Measurements from ENCODE around the gene PLEKHG2. TPM values are rescaled to one million over a fixed set of nuclear protein-coding genes. Genes with fewer than 3 reads are reported as not detected.

The PLEKHG2 gene
- polyA plus RNA-seq, 4 donors, result 1.9 to 13.2 (median 6.3) TPM

- Histone ChIP-seq H3K4me1 (ENCODE audit: control insufficient read depth in 3 of 3, insufficient read depth in 2 of 3, low read depth in 1 of 3, low read length in 2 of 3) (peaks cover 4 to 46% (median 6%) of the 10 kb centered on the region in 3 donors), H3K9me3 (ENCODE audit: control insufficient read depth in 2 of 2, insufficient read depth in 1 of 2, low read depth in 1 of 2, low read length in 1 of 2) (no peaks in the 10 kb centered on the region), H3K36me3 (ENCODE audit: control insufficient read depth in 3 of 3, insufficient read depth in 2 of 3, low read depth in 1 of 3, low read length in 3 of 3) (peaks cover 5 to 23% (median 10%) of the 10 kb centered on the region in 3 donors), H3K27ac (ENCODE audit: low read depth in 1 of 3, low read length in 2 of 3) (peak overlapping the region; percentile 96 to 100 (median 97)), H3K4me3 (ENCODE audit: low read depth in 1 of 3, low read length in 3 of 3) (peak overlapping the region; percentile 99), H3K27me3 (ENCODE audit: control insufficient read depth in 3 of 3, insufficient read depth in 3 of 3, low read length in 3 of 3) (peaks cover 0 to 3% (median 0%) of the 10 kb centered on the region in 3 donors)
- FAIRE-seq (no peak), DNase-seq (peak; percentile 69 to 72)
- 2 to 9% (median 2%) methylated on average over 33 to 40 of the region's 40 CpGs for WGBS, 3 donors
Measured at GRCh38 chr19:39407660-39408391, 4.6 kb upstream of the PLEKHG2 start.

- Histone ChIP-seq H3K9me3 (ENCODE audit: control insufficient read depth in 2 of 2, insufficient read depth in 1 of 2, low read depth in 1 of 2, low read length in 1 of 2) (no peaks in the 10 kb centered on the region), H3K27me3 (ENCODE audit: control insufficient read depth in 3 of 3, insufficient read depth in 3 of 3, low read length in 3 of 3) (peaks cover 0 to 6% (median 0%) of the 10 kb centered on the region in 3 donors), H3K27ac (ENCODE audit: low read depth in 1 of 3, low read length in 2 of 3) (peak overlapping the region; percentile 96 to 100 (median 97)), H3K4me1 (ENCODE audit: control insufficient read depth in 3 of 3, insufficient read depth in 2 of 3, low read depth in 1 of 3, low read length in 2 of 3) (peaks cover 0 to 38% (median 6%) of the 10 kb centered on the region in 3 donors), H3K4me3 (ENCODE audit: low read depth in 1 of 3, low read length in 3 of 3) (peak overlapping the region; percentile 99), H3K36me3 (ENCODE audit: control insufficient read depth in 3 of 3, insufficient read depth in 2 of 3, low read depth in 1 of 3, low read length in 3 of 3) (peaks cover 5 to 23% (median 10%) of the 10 kb centered on the region in 3 donors)
- DNase-seq (peak; percentile 64 to 66), FAIRE-seq (no peak)
- 4 to 16% (median 7%) methylated on average over 20 of the region's 20 CpGs for WGBS, 3 donors
Measured at GRCh38 chr19:39408392-39409207, 3.9 kb upstream of the PLEKHG2 start.

- FAIRE-seq, result no peak
Measured at GRCh38 chr19:39409208-39410016, 3.1 kb upstream of the PLEKHG2 start.

GRCh38 chr19:39410017-39410830 lies 2.2 kb upstream of the PLEKHG2 start:
- H3K27me3 ChIP-seq (ENCODE audit: control insufficient read depth in 3 of 3, insufficient read depth in 3 of 3, low read length in 3 of 3), result peaks cover 0 to 6% (median 0%) of the 10 kb centered on the region in 3 donors
- FAIRE-seq (no peak), DNase-seq (peak; percentile 90 to 92)
- H3K4me1 ChIP-seq (ENCODE audit: control insufficient read depth in 3 of 3, insufficient read depth in 2 of 3, low read depth in 1 of 3, low read length in 2 of 3), result peaks cover 0 to 33% (median under 1%) of the 10 kb centered on the region in 3 donors
- H3K36me3 ChIP-seq (ENCODE audit: control insufficient read depth in 3 of 3, insufficient read depth in 2 of 3, low read depth in 1 of 3, low read length in 3 of 3), result peaks cover 5 to 27% (median 10%) of the 10 kb centered on the region in 3 donors
- H3K9me3 ChIP-seq (ENCODE audit: control insufficient read depth in 2 of 2, insufficient read depth in 1 of 2, low read depth in 1 of 2, low read length in 1 of 2), result no peaks in the 10 kb centered on the region
- peak overlapping the region; percentile 96 to 100 (median 99) for H3K27ac ChIP-seq (ENCODE audit: low read depth in 1 of 3, low read length in 2 of 3)
- 1 to 2% (median 1%) methylated on average over 33 to 35 of the region's 35 CpGs for WGBS, 3 donors
- H3K4me3 ChIP-seq (ENCODE audit: low read depth in 1 of 3, low read length in 3 of 3), result peak overlapping the region; percentile 71 to 99 (median 99)

More at GRCh38 chr19:39409208-39410016, 3.1 kb upstream of the PLEKHG2 start:
- Histone ChIP-seq H3K27ac (ENCODE audit: low read depth in 1 of 3, low read length in 2 of 3) (peak overlapping the region; percentile 96 to 100 (median 99)), H3K4me1 (ENCODE audit: control insufficient read depth in 3 of 3, insufficient read depth in 2 of 3, low read depth in 1 of 3, low read length in 2 of 3) (peaks cover 0 to 39% (median 6%) of the 10 kb centered on the region in 3 donors), H3K9me3 (ENCODE audit: control insufficient read depth in 2 of 2, insufficient read depth in 1 of 2, low read depth in 1 of 2, low read length in 1 of 2) (no peaks in the 10 kb centered on the region), H3K4me3 (ENCODE audit: low read depth in 1 of 3, low read length in 3 of 3) (peak overlapping the region; percentile 71 to 99 (median 99)), H3K36me3 (ENCODE audit: control insufficient read depth in 3 of 3, insufficient read depth in 2 of 3, low read depth in 1 of 3, low read length in 3 of 3) (peaks cover 5 to 23% (median 10%) of the 10 kb centered on the region in 3 donors), H3K27me3 (ENCODE audit: control insufficient read depth in 3 of 3, insufficient read depth in 3 of 3, low read length in 3 of 3) (peaks cover 0 to 6% (median 0%) of the 10 kb centered on the region in 3 donors)
- 1% methylated on average over 40 to 52 of the region's 52 CpGs for WGBS, 3 donors
- DNase-seq, result peak; percentile 96 to 97

- 13 to 38% (median 23%) methylated on average over 1 of the region's 1 CpG for WGBS, 3 donors
- H3K27ac ChIP-seq (ENCODE audit: low read depth in 1 of 3, low read length in 2 of 3), result peak overlapping the region; percentile 96 to 100 (median 99)
- H3K36me3 ChIP-seq (ENCODE audit: control insufficient read depth in 3 of 3, insufficient read depth in 2 of 3, low read depth in 1 of 3, low read length in 3 of 3), result peaks cover 5 to 31% (median 10%) of the 10 kb centered on the region in 3 donors
- no peak for FAIRE-seq
- no peak for DNase-seq
- H3K9me3 ChIP-seq (ENCODE audit: control insufficient read depth in 2 of 2, insufficient read depth in 1 of 2, low read depth in 1 of 2, low read length in 1 of 2), result no peaks in the 10 kb centered on the region
- peak overlapping the region in 2 of 3 donors; percentile 99 for H3K4me3 ChIP-seq (ENCODE audit: low read depth in 1 of 3, low read length in 3 of 3)
- peaks cover 0 to 28% (median 0%) of the 10 kb centered on the region in 3 donors for H3K4me1 ChIP-seq (ENCODE audit: control insufficient read depth in 3 of 3, insufficient read depth in 2 of 3, low read depth in 1 of 3, low read length in 2 of 3)
- H3K27me3 ChIP-seq (ENCODE audit: control insufficient read depth in 3 of 3, insufficient read depth in 3 of 3, low read length in 3 of 3), result peaks cover 0 to 6% (median 0%) of the 10 kb centered on the region in 3 donors
Measured at GRCh38 chr19:39410831-39411080, 1.7 kb upstream of the PLEKHG2 start.

- Histone ChIP-seq H3K4me3 (ENCODE audit: low read depth in 1 of 3, low read length in 3 of 3) (peak overlapping the region in 2 of 3 donors; percentile 99), H3K27ac (ENCODE audit: low read depth in 1 of 3, low read length in 2 of 3) (peak overlapping the region; percentile 96 to 100 (median 99)), H3K4me1 (ENCODE audit: control insufficient read depth in 3 of 3, insufficient read depth in 2 of 3, low read depth in 1 of 3, low read length in 2 of 3) (peaks cover 0 to 23% (median 0%) of the 10 kb centered on the region in 3 donors), H3K27me3 (ENCODE audit: control insufficient read depth in 3 of 3, insufficient read depth in 3 of 3, low read length in 3 of 3) (peaks cover 0 to 6% (median 0%) of the 10 kb centered on the region in 3 donors), H3K9me3 (ENCODE audit: control insufficient read depth in 2 of 2, insufficient read depth in 1 of 2, low read depth in 1 of 2, low read length in 1 of 2) (no peaks in the 10 kb centered on the region), H3K36me3 (ENCODE audit: control insufficient read depth in 3 of 3, insufficient read depth in 2 of 3, low read depth in 1 of 3, low read length in 3 of 3) (peaks cover 5 to 36% (median 10%) of the 10 kb centered on the region in 3 donors)
- DNase-seq (peak; percentile 94), FAIRE-seq (no peak)
- 4 to 13% (median 4%) methylated on average over 9 of the region's 9 CpGs for WGBS, 3 donors
Measured at GRCh38 chr19:39411081-39411831, 1.2 kb upstream of the PLEKHG2 start.

- no peak for FAIRE-seq
- peak; percentile 95 to 96 for DNase-seq
- Histone ChIP-seq H3K4me1 (ENCODE audit: control insufficient read depth in 3 of 3, insufficient read depth in 2 of 3, low read depth in 1 of 3, low read length in 2 of 3) (peaks cover 0 to 22% (median 0%) of the 10 kb centered on the region in 3 donors), H3K4me3 (ENCODE audit: low read depth in 1 of 3, low read length in 3 of 3) (peak overlapping the region in 1 of 3 donors; percentile 8), H3K36me3 (ENCODE audit: control insufficient read depth in 3 of 3, insufficient read depth in 2 of 3, low read depth in 1 of 3, low read length in 3 of 3) (peaks cover 5 to 40% (median 10%) of the 10 kb centered on the region in 3 donors), H3K27me3 (ENCODE audit: control insufficient read depth in 3 of 3, insufficient read depth in 3 of 3, low read length in 3 of 3) (peaks cover 0 to 6% (median 0%) of the 10 kb centered on the region in 3 donors), H3K9me3 (ENCODE audit: control insufficient read depth in 2 of 2, insufficient read depth in 1 of 2, low read depth in 1 of 2, low read length in 1 of 2) (no peaks in the 10 kb centered on the region), H3K27ac (ENCODE audit: low read depth in 1 of 3, low read length in 2 of 3) (peak overlapping the region; percentile 96 to 100 (median 99))
- 0 to 1% (median 0%) methylated on average over 7 of the region's 7 CpGs for WGBS, 3 donors
Measured at GRCh38 chr19:39411832-39412099, 703 bp upstream of the PLEKHG2 start.
